ENCODE results near the gene BRPF1. TPM values are rescaled to one million over a fixed set of nuclear protein-coding genes. Genes with fewer than 3 reads are reported as not detected.

Gene BRPF1
- total RNA-seq, 4 donors from 2014 or later = 9.4 to 18.7 (median 14.9) TPM

GRCh38 chr3:9777694-9778021 lies 46.1 kb downstream of the BRPF1 start:
- in situ Hi-C loops (cut with MboI; ENCODE audit: low pct_ligation_motif_present in 1 of 4, low pct_unique_long_range_greater_than_20kb in 1 of 4, low sequenced_read_pairs in 3 of 4) = no loop called here
- WGBS, 2 donors (ENCODE audit: low coverage in 1 of 2) = 88% methylated on average over 1 of the region's 1 CpG; no CpG with 5 or more reads in 1 of the 2 donors
- intact Hi-C loops (cut with DNase I; ENCODE audit: low total_unique reads) = no loop called here

GRCh38 chr3:9778143-9779074 lies 46.9 kb downstream of the BRPF1 start:
- H3K4me1 ChIP-seq = peaks cover 0 to 23% (median 9%) of the 10 kb centered on the region in 4 donors
- intact Hi-C loops (cut with DNase I; ENCODE audit: low total_unique reads) = no loop called here
- 35 to 66% methylated on average over 4 to 5 of the region's 5 CpGs for WGBS, 2 donors (ENCODE audit: low coverage in 1 of 2)
- in situ Hi-C loops (cut with MboI; ENCODE audit: low pct_ligation_motif_present in 1 of 4, low pct_unique_long_range_greater_than_20kb in 1 of 4, low sequenced_read_pairs in 3 of 4) = no loop called here
- no peaks in the 10 kb centered on the region for H3K27me3 ChIP-seq
- H3K36me3 ChIP-seq = peaks cover 0 to 18% (median 7%) of the 10 kb centered on the region in 4 donors
- H3K4me3 ChIP-seq = no peak overlapping the region
- TF ChIP-seq CTCF (IDR thresholded peaks at IDR 0.05) (no peak), EP300 (IDR thresholded peaks at IDR 0.05; ENCODE audit: low read depth) (no peak), POLR2A (IDR thresholded peaks at IDR 0.05) (no peak), POLR2AphosphoS5 (IDR thresholded peaks at IDR 0.05) (no peak)
- H3K9me3 ChIP-seq = no peaks in the 10 kb centered on the region
- no peak for DNase-seq
- peak overlapping the region in 3 of 4 donors; percentile 35 to 57 (median 43) for H3K27ac ChIP-seq

More at GRCh38 chr3:9777694-9778021, 46.1 kb downstream of the BRPF1 start:
- H3K36me3 ChIP-seq = peaks cover 0 to 15% (median 4%) of the 10 kb centered on the region in 4 donors
- no peaks in the 10 kb centered on the region for H3K9me3 ChIP-seq
- H3K4me1 ChIP-seq = peaks cover 0 to 23% (median 9%) of the 10 kb centered on the region in 4 donors
- no peak overlapping the region for H3K27ac ChIP-seq
- DNase-seq = no peak
- H3K4me3 ChIP-seq = no peak overlapping the region
- no peaks in the 10 kb centered on the region for H3K27me3 ChIP-seq
- TF ChIP-seq CTCF (IDR thresholded peaks at IDR 0.05) (no peak), EP300 (IDR thresholded peaks at IDR 0.05; ENCODE audit: low read depth) (no peak), POLR2A (IDR thresholded peaks at IDR 0.05) (no peak), POLR2AphosphoS5 (IDR thresholded peaks at IDR 0.05) (no peak)

GRCh38 chr3:9779075-9779593 lies 47.6 kb downstream of the BRPF1 start:
- no peak for DNase-seq
- Histone ChIP-seq H3K27me3 (no peaks in the 10 kb centered on the region), H3K9me3 (no peaks in the 10 kb centered on the region), H3K27ac (peak overlapping the region; percentile 35 to 57 (median 42)), H3K4me3 (no peak overlapping the region), H3K36me3 (peaks cover 0 to 22% (median 10%) of the 10 kb centered on the region in 4 donors), H3K4me1 (peaks cover 0 to 23% (median 9%) of the 10 kb centered on the region in 4 donors)
- intact Hi-C loops (cut with DNase I; ENCODE audit: low total_unique reads) = no loop called here
- TF ChIP-seq CTCF (IDR thresholded peaks at IDR 0.05) = no peak
- no peak for TF ChIP-seq POLR2AphosphoS5 (IDR thresholded peaks at IDR 0.05)
- TF ChIP-seq POLR2A (IDR thresholded peaks at IDR 0.05) = no peak
- TF ChIP-seq EP300 (IDR thresholded peaks at IDR 0.05; ENCODE audit: low read depth) = no peak
- in situ Hi-C loops (cut with MboI; ENCODE audit: low pct_ligation_motif_present in 1 of 4, low pct_unique_long_range_greater_than_20kb in 1 of 4, low sequenced_read_pairs in 3 of 4) = no loop called here
- WGBS, 2 donors (ENCODE audit: low coverage in 1 of 2) = 77% methylated on average over 5 of the region's 6 CpGs; no CpG with 5 or more reads in 1 of the 2 donors

GRCh38 chr3:9779721-9780457 lies 48.4 kb downstream of the BRPF1 start:
- WGBS, 2 donors (ENCODE audit: low coverage in 1 of 2) = 54 to 75% methylated on average over 2 to 8 of the region's 8 CpGs
- Histone ChIP-seq H3K27ac (peak overlapping the region; percentile 35 to 57 (median 44)), H3K36me3 (peaks cover 0 to 30% (median 14%) of the 10 kb centered on the region in 4 donors), H3K4me3 (no peak overlapping the region), H3K4me1 (peaks cover 0 to 23% (median 9%) of the 10 kb centered on the region in 4 donors), H3K9me3 (no peaks in the 10 kb centered on the region), H3K27me3 (no peaks in the 10 kb centered on the region)
- in situ Hi-C loops (cut with MboI; ENCODE audit: low pct_ligation_motif_present in 1 of 4, low pct_unique_long_range_greater_than_20kb in 1 of 4, low sequenced_read_pairs in 3 of 4) = no loop called here
- no peak for TF ChIP-seq POLR2A (IDR thresholded peaks at IDR 0.05)
- TF ChIP-seq CTCF (IDR thresholded peaks at IDR 0.05) = no peak
- no peak for TF ChIP-seq EP300 (IDR thresholded peaks at IDR 0.05; ENCODE audit: low read depth)
- no peak for TF ChIP-seq POLR2AphosphoS5 (IDR thresholded peaks at IDR 0.05)
- intact Hi-C loops (cut with DNase I; ENCODE audit: low total_unique reads) = no loop called here
- DNase-seq = peak; percentile 24

Data from transverse colon (tissue), 4 donors.